OCI-LY3 (cell line): ENCODE results near the gene HMGB3.

Experiments
- H2AFZ ChIP-seq: fragments of 200-600, 300-600 bp; shearing (Covaris generic); 2 replicates; pipeline ENCODE4 v1.6.0; 2014; ENCODE audit warnings: antibody characterized with exemption, low read depth, low read length
- H3K27ac ChIP-seq: fragments of 200-600, 300-600 bp; sonication (generic); 2 replicates; pipeline ENCODE4 v1.5.1; 2014; ENCODE audit warnings: mild to moderate bottlenecking, low read length, moderate library complexity, mixed read lengths
- H3K27me3 ChIP-seq: fragments of 200-600, 300-600 bp; sonication (generic); 2 replicates; pipeline ENCODE4 v1.6.1; 2014; ENCODE audit warnings: low read depth, low read length, mixed read lengths
- H3K36me3 ChIP-seq: fragments of 200-600, 300-600 bp; sonication (generic); replicated peaks from 2 replicates; pipeline ENCODE3; 2014; ENCODE audit warnings: low read depth, low read length, mixed read lengths
- H3K4me1 ChIP-seq: fragments of 300-600, 200-600 bp; sonication (generic); 2 replicates; pipeline ENCODE4 v1.6.1; 2014; ENCODE audit warnings: low read length, mixed read lengths
- H3K4me2 ChIP-seq: fragments of 200-600, 300-600 bp; sonication (generic); 2 replicates; pipeline ENCODE4 v1.6.1; 2014; ENCODE audit warnings: low read length, mixed read lengths
- H3K4me3 ChIP-seq: fragments of 300-600, 200-600 bp; sonication (generic); 2 replicates; pipeline ENCODE4 v1.5.1; 2014; ENCODE audit warnings: antibody characterized with exemption, mild to moderate bottlenecking, low read length, moderate library complexity
- H3K79me2 ChIP-seq: fragments of 300-600, 200-600 bp; shearing (Covaris generic); 2 replicates; pipeline ENCODE4 v1.6.1; 2014; ENCODE audit warnings: mild to moderate bottlenecking, low read length, mixed read lengths
- H3K9ac ChIP-seq: fragments of 300-600, 200-600 bp; shearing (Covaris generic); 2 replicates; pipeline ENCODE4 v1.6.0; 2014; ENCODE audit warnings: mild to moderate bottlenecking, low read length, moderate library complexity
- H3K9me3 ChIP-seq: fragments of 200-600, 300-600 bp; shearing (Covaris generic); 2 replicates; pipeline ENCODE4 v1.6.1; 2014; ENCODE audit warnings: low read length, mixed read lengths; ENCODE audit not compliant: insufficient read depth
- H4K20me1 ChIP-seq: fragments of 200-600, 300-600 bp; sonication (generic); 2 replicates; pipeline ENCODE4 v1.6.1; 2016; ENCODE audit warnings: low read length, mixed read lengths; ENCODE audit not compliant: insufficient read depth
- CTCF ChIP-seq: fragments of 200-600, 300-600 bp; sonication (generic); IDR thresholded peaks from 2 replicates; pipeline ENCODE4 v1.5.1; 2014; ENCODE audit warnings: antibody characterized with exemption, low read length, low read depth
- EZH2phosphoT487 ChIP-seq: fragments of 200-600 bp; shearing (Covaris generic); IDR thresholded peaks from 2 replicates; pipeline ENCODE4 v1.6.1; 2018; ENCODE audit warnings: antibody characterized with exemption, mixed run types, low read depth

The HMGB3 gene

DNA sequence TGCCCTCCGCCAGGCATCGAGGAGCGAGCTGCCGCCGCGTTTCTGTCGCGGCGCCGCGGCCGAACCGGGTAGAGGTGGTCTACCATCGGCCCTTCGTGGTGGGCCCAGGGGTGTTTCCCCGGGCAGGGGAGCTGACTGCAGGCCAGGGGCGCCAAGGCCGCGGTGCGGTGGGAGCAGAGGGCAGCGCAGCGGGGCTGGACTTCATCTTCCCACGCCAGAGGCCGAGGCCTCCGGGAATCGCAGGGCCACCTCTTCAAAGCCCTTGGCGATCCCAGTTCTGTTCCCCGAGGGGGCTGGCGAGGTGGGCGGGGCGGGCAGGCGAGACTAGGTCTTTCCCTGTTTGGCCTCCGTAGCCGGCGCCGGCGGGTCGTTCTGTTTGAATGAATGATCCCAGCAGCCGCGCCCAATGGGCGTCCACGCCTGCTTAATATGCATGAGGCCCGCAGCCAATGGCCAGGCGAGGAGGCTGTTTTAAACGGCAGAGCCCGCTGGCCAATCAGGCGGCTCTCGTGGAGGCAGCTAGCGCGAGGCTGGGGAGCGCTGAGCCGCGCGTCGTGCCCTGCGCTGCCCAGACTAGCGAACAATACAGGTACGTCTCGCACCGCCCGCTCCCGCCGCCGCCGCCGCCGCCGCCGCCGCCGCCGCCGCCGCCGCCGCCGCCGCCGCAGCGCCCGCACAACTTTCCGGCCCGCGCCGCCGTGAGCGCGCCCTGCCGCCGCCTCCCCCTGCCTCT, at the start of gene HMGB3:
HMGB3 (plus strand) TSS at position 548 of the 733 bp plus-strand sequence. CDS start 2,265 bp downstream, outside the sequence.
- Histone ChIP-seq H3K9ac (peak within 1 kb of the TSS; percentile 95), H2AFZ (peak within 1 kb of the TSS; percentile 91), H3K79me2 (peaks cover 21% of the 10 kb centered on the region), H4K20me1 (peaks cover 13% of the 10 kb centered on the region), H3K27ac (peak within 1 kb of the TSS; percentile 78), H3K9me3 (no peaks in the 10 kb centered on the region), H3K4me3 (peak within 1 kb of the TSS; percentile 98), H3K4me2 (peak within 1 kb of the TSS; percentile 86), H3K4me1 (peaks cover 24% of the 10 kb centered on the region), H3K27me3 (no peaks in the 10 kb centered on the region), H3K36me3 (peaks cover 8% of the 10 kb centered on the region)
- TF ChIP-seq CTCF: no peak
- no peak for TF ChIP-seq EZH2phosphoT487

DNA sequence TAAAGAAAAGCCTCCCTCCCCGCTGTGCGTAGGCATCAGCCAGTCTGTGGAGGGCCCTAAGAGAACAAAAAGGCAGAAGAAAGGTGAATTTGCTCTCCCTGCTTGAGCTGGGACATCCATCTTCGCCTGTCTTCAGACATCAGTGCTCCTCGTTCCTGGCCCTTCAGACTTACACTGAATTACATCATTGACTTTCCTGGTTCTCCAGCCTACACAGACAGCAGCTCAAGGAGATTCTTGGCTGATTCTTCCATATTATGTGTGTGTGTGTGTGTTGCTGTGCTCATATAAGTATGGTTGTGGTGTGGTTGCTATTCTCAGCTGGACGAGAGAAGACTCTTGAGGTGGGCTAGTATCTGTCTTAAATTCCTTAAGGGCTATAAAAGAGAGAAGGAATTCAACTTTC, 49.2 kb upstream of the HMGB3 start:
- H3K4me2 ChIP-seq: no peak overlapping the region
- no peak overlapping the region for H2AFZ ChIP-seq
- H3K79me2 ChIP-seq: no peaks in the 10 kb centered on the region
- peaks cover 3% of the 10 kb centered on the region; the same call in 1 of the 2 replicates for H3K27me3 ChIP-seq
- H3K9ac ChIP-seq: no peak overlapping the region
- H4K20me1 ChIP-seq: no peaks in the 10 kb centered on the region
- TF ChIP-seq EZH2phosphoT487 (no peak), CTCF (no peak)
- no peak overlapping the region for H3K27ac ChIP-seq
- H3K9me3 ChIP-seq: no peaks in the 10 kb centered on the region
- H3K36me3 ChIP-seq: no peaks in the 10 kb centered on the region
- H3K4me1 ChIP-seq: no peaks in the 10 kb centered on the region
- H3K4me3 ChIP-seq: no peak overlapping the region

- Histone ChIP-seq H3K4me1 (no peaks in the 10 kb centered on the region), H3K9ac (no peak overlapping the region), H3K36me3 (no peaks in the 10 kb centered on the region), H4K20me1 (no peaks in the 10 kb centered on the region), H3K27ac (no peak overlapping the region), H3K4me3 (no peak overlapping the region), H3K4me2 (no peak overlapping the region), H3K9me3 (no peaks in the 10 kb centered on the region), H2AFZ (no peak overlapping the region), H3K27me3 (peaks cover 3% of the 10 kb centered on the region; the same call in 1 of the 2 replicates), H3K79me2 (no peaks in the 10 kb centered on the region)
- TF ChIP-seq CTCF (no peak), EZH2phosphoT487 (no peak)
Measured at GRCh38 chrX:150934453-150934852, 48.7 kb upstream of the HMGB3 start.

DNA sequence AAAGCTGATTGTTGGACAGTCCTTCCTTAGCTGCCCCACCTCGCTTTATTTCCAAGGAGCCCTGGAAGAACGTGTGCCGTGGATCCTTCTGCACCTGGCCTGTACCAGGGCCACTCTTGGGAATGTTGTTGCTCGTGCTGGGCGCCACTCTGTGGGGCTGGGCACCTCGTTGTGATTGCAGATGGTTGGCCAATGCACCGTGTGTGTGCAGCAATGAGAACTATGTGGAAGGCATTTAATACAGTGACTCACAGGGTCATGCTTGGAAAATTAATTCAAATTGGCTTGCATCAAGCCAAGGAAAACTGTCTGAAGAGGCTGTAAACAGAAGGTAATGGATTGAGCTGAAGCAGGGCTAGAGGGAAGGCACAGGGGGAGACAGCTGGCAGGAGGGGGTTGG, 47.7 kb upstream of the HMGB3 start:
- Histone ChIP-seq H3K4me2 (no peak overlapping the region), H2AFZ (no peak overlapping the region), H3K36me3 (no peaks in the 10 kb centered on the region), H3K27ac (no peak overlapping the region), H3K9ac (no peak overlapping the region), H3K4me1 (no peaks in the 10 kb centered on the region), H3K4me3 (no peak overlapping the region), H4K20me1 (no peaks in the 10 kb centered on the region), H3K79me2 (no peaks in the 10 kb centered on the region), H3K9me3 (no peaks in the 10 kb centered on the region), H3K27me3 (peaks cover 3% of the 10 kb centered on the region; the same call in 1 of the 2 replicates)
- TF ChIP-seq CTCF (no peak), EZH2phosphoT487 (no peak)
